Ovary (tissue), 3 donors: Measurements from ENCODE around the gene HHIPL1.

ENCODE experiments used
- CTCF ChIP-seq, 3 donors: fragments of 450-650 bp in 2 of 3; fragments of 200-600 bp in 1 of 3; IDR thresholded peaks; one replicate each; pipeline versions ENCODE4 v1.5.1 to v1.8.0; 2016 to 2022; ENCODE audit warnings: antibody characterized with exemption in 3 of 3, mild to moderate bottlenecking in 1 of 3
- EP300 ChIP-seq: sonication (generic); formaldehyde crosslinking; IDR thresholded peaks from one replicate; pipeline ENCODE4 v1.6.1; 2017; ENCODE audit warnings: antibody characterized with exemption
- POLR2A ChIP-seq: fragments of 450-650 bp; IDR thresholded peaks from one replicate; pipeline ENCODE4 v1.6.1; 2017; ENCODE audit warnings: antibody characterized with exemption, mild to moderate bottlenecking, moderate library complexity
- donor health status: DM: no; HTN: no; CAD: no.

DNA sequence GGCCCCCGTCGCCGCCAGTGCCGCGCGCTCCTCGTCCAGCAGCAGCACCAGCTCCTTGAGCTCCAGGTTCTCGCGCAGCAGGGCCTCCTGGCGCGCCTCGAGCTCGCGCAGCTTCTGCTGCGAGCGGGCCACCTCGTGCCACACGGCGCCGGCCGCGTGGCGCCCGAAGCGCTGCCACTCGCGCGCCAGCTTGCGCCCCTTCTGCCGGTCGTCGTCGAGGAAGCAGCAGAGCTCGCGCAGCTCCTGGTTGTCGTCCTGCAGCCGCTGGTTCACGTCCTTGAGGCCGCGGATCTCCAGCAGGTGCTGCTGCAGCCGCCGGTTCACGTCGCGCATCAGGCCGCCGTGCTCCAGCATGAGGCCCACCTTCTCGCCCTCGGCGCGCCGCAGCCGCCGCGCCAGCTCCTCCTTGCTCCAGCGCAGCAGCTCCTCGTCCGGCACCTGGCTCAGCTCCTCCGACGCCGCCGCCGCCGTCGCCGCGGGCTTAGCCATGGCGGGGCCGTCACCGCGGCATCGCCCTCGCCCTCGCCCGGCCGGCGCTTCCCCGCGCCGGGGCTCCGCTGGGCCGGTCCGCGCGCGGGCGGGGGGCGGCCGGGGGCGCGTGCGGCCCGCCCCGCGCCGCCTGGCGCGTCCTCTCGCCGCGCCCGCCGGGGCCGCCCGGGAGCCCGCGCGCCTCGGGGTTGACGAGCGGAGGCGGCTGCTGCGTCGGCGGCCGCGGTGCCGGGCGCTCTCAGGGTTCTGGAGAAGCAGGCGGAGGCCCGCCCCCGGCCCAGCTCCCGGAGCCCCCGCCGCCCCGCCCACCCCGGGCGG lies 41.3 kb upstream of the HHIPL1 start, which contains the start of gene CCDC85C:
- TF ChIP-seq CTCF (IDR thresholded peaks at IDR 0.05) (no peak), POLR2A (no peak), EP300 (no peak)
